GM18505 (cell line): Measurements from ENCODE around the gene DPP9.
"Not testable (repeated sequence)": the region's sequence is repeated elsewhere in the genome, so short reads cannot be mapped to it uniquely, and the experiment has no call there.

Source experiments
- ATAC-seq: cut with Tn5 transposase; IDR thresholded peaks from one replicate; pipeline ENCODE4 v1.9.1; 2021; ENCODE audit not compliant: unreplicated experiment
- POLR2A ChIP-seq: IDR thresholded peaks from 4 replicates; pipeline ENCODE4 v1.6.1; 2011; ENCODE audit warnings: borderline replicate concordance; ENCODE audit not compliant: insufficient read depth, insufficient read length; ENCODE audit errors: extremely low read depth

DPP9 gene

GRCh38 chr19:4695224-4695731, 28.4 kb downstream of the DPP9 start:
- no peak for TF ChIP-seq POLR2A
- ATAC-seq = no peak

- no peak for ATAC-seq
- no peak for TF ChIP-seq POLR2A
These were observed 29.2 kb downstream of the DPP9 start for GRCh38 chr19:4694211-4694987.

DNA sequence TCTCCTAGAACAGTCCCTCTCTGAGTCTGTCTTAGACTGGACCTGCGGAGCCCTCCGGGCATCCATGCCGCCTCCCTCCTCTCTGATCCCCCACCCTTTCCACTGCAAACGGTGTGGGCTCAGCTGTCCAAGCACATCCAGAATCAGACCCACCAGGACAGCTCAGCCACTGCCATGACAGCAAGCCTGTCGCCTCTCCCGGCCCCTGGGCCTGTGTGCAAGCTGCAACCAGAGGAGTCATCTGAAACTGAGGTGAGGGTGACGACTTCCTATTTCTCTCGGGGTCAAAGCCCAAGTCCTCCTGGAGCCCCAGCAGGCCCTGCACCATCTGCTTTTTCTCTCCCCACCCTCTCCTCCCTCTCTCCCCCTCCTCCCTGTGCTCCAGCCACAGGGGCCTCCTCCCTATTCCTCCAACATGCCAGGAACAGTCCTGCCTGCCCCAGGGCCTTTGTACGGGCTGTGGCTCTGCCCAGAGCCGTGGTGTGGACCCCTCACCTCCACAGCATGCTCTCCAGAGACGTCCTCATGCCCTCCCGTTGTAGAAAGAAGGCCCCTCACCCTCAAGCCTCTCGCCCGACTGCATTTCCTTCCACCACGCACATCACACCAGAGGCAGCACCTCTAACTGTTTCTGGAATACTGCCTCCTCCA, 30.0 kb downstream of the DPP9 start:
- no peak for TF ChIP-seq POLR2A
- ATAC-seq = no peak

DNA sequence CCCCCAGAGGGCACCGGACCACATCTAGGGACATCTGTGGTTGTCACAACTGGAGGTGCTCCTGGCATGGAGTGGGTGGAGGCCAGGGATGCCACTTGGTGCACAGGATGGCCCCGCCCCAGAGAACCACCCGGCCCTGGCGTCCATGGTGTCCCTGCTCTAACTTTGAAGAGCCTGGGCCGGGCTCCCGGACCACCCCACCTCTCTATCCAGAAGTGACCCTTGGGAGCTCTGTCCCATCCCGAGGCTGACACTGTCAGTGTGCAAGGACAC, 30.6 kb downstream of the DPP9 start:
- TF ChIP-seq POLR2A = no peak

GRCh38 chr19:4692251-4693077, 31.2 kb downstream of the DPP9 start:
- no peak for ATAC-seq
- no peak for TF ChIP-seq POLR2A

More for the DNA sequence above, 30.6 kb downstream of the DPP9 start:
- no peak for ATAC-seq

- TF ChIP-seq POLR2A = no peak
- no peak for ATAC-seq
These were observed 32.3 kb downstream of the DPP9 start for GRCh38 chr19:4691373-4691772.

- no peak for TF ChIP-seq POLR2A
- no peak for ATAC-seq
These were observed 33.3 kb downstream of the DPP9 start for GRCh38 chr19:4690361-4690760.

DNA sequence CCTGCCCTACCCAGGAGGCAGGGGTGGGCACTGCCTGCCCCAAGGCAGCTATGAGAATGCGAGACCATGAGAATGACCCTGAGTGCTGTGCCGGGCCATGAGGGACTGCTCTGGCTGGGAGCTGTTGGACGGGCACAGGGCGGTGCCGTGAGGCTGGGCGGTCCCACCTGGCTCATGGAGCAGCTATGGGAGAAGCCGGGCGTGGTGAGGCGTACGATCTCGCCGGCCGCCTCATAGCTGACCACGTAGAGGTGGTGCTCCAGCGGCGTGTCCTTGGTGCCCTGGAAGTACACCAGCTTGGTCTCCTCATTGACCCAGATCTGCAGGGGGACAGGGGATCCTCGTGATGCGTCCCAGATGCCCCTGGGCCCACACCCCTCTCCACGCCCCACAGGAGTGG, 34.2 kb downstream of the DPP9 start:
- ATAC-seq = no peak
- TF ChIP-seq POLR2A = no peak

GRCh38 chr19:4688587-4688986, 35.1 kb downstream of the DPP9 start:
- ATAC-seq = no peak
- TF ChIP-seq POLR2A = no peak

GRCh38 chr19:4687396-4687795, 36.2 kb downstream of the DPP9 start:
- no peak for TF ChIP-seq POLR2A
- ATAC-seq = no peak

GRCh38 chr19:4686700-4687099, 36.9 kb downstream of the DPP9 start:
- TF ChIP-seq POLR2A = no peak
- no peak for ATAC-seq

- TF ChIP-seq POLR2A = no peak
- no peak for ATAC-seq
These were observed 39.1 kb downstream of the DPP9 start for GRCh38 chr19:4684312-4685095.

GRCh38 chr19:4682417-4683200, 41.0 kb downstream of the DPP9 start:
- ATAC-seq = no peak
- TF ChIP-seq POLR2A = no peak

DNA sequence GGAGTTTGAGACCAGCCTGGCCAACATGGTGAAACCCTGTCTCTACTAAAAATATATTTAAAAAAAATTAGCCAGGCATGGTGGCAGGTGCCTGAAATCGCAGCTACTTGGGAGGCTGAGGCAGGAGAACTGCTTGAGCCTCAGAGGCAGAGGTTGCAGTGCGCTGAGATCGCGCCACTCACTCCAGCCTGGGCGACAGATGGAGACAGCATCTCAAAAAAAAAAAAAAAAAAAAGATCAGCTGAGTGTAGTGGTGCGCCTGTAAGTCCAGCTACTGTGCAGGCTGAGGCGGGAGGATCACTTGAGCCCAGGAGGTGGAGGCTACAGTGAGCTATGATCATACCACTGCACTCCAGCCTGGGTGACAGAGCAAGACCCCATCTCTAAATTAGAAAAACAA, 43.6 kb downstream of the DPP9 start:
- not testable (repeated sequence) for ATAC-seq
